K562 (cell line): ENCODE data around the gene C3orf70. TPM values are rescaled to one million over a fixed set of nuclear protein-coding genes. Genes with fewer than 3 reads are reported as not detected.

Experiments
- ATAC-seq: fragments of 200-7000 bp; cut with Tn5 transposase; 3 replicates; pipeline ENCODE4 v1.9.1; 2020; ENCODE audit warnings: moderate library complexity
- BruUV-seq: library from RNA; stranded (reverse); fragments of 400-500 nt; replicated peaks from 2 replicates; lab custom pipeline; 2021; lab: Mats Ljungman, UMichigan
- CTCF ChIA-PET: fragments of 300-600 bp; formaldehyde crosslinking; extraction: SDS; loops from one replicate; lab custom pipeline; 2021; ENCODE audit warnings: low intra/inter-chr PET ratio; lab: Yijun Ruan, JAX
- POLR2A ChIA-PET: fragments of 300-600, 350-650 bp; sonication (Branson Sonifier 250); formaldehyde crosslinking; extraction: SDS; loops from one replicate; lab custom pipeline; 2021; ENCODE audit warnings: antibody characterized with exemption, inconsistent platforms; lab: Yijun Ruan, JAX
- DNase-seq, 4 experiments: peaks; one replicate each; pipeline versions ENCODE4 v3.0.0 to v3.0.0-alpha.2; 2011 to 2018; ENCODE audit warnings: low spot score in 3 of 4, mixed read lengths in 3 of 4; ENCODE audit errors: extremely low read depth in 1 of 4
- FAIRE-seq: peaks from 2 replicates; lab custom pipeline; 2011; peaks lifted over from hg19 to GRCh38; lab: Jason Lieb, UNC
- H2AFZ ChIP-seq: 2 replicates; pipeline ENCODE4 v1.6.0; 2011; ENCODE audit warnings: low read depth, low read length, control low read depth, inconsistent platforms
- H3K27ac ChIP-seq: fragments of 200-600 bp; 3 replicates; pipeline ENCODE4 v1.8.0; 2011; ENCODE audit warnings: low read depth, mild to moderate bottlenecking, control low read depth, inconsistent platforms, low read length, moderate library complexity, mixed read lengths; ENCODE audit errors: extremely low read depth
- H3K27me3 ChIP-seq, 2 experiments: fragments of 300-600 bp in 1 of 2; 2 replicates in 1 of 2; 3 replicates in 1 of 2; pipeline versions ENCODE4 v1.6.0 to v1.8.0; 2011; ENCODE audit warnings: inconsistent platforms in 2 of 2, low read length in 2 of 2, mild to moderate bottlenecking in 1 of 2, mixed read lengths in 1 of 2, moderate library complexity in 1 of 2; ENCODE audit not compliant: control insufficient read depth in 2 of 2, insufficient read depth in 2 of 2
- H3K36me3 ChIP-seq: fragments of 300-600 bp; 3 replicates; pipeline ENCODE4 v1.8.0; 2011; ENCODE audit warnings: mild to moderate bottlenecking, low read length, inconsistent platforms; ENCODE audit not compliant: control insufficient read depth, insufficient read depth
- H3K4me1 ChIP-seq, 2 experiments: fragments of 200-600 bp in 1 of 2; replicated peaks in 1 of 2; 2 replicates in 1 of 2; 3 replicates in 1 of 2; pipeline versions ENCODE4 v1.5.1 to v1.8.0; 2011; ENCODE audit warnings: inconsistent platforms in 2 of 2, low read length in 2 of 2, mild to moderate bottlenecking in 1 of 2, mixed read lengths in 1 of 2, moderate library complexity in 1 of 2; ENCODE audit not compliant: control insufficient read depth in 2 of 2, insufficient read depth in 2 of 2
- H3K4me2 ChIP-seq: 2 replicates; pipeline ENCODE4 v1.6.1; 2011; ENCODE audit warnings: low read length, control low read depth, inconsistent platforms, mixed read lengths; ENCODE audit not compliant: insufficient read depth
- H3K4me3 ChIP-seq: fragments of 200-600 bp; sonication (generic), shearing (Covaris generic); 2 replicates; pipeline ENCODE4 v1.5.1; 2016; ENCODE audit warnings: control low read depth, inconsistent platforms
- H3K79me2 ChIP-seq: fragments of 200-600 bp; 3 replicates; pipeline ENCODE4 v1.8.0; 2011; ENCODE audit warnings: low read length, inconsistent platforms; ENCODE audit not compliant: control insufficient read depth, insufficient read depth
- H3K9ac ChIP-seq, 2 experiments: 2 replicates each; pipeline versions ENCODE4 v1.6.0 to v1.6.1; 2011; ENCODE audit warnings: low read depth in 2 of 2, low read length in 2 of 2, control low read depth in 1 of 2, inconsistent platforms in 1 of 2, mild to moderate bottlenecking in 1 of 2, mixed read lengths in 1 of 2; ENCODE audit not compliant: insufficient read depth in 1 of 2
- H3K9me1 ChIP-seq: one replicate; pipeline ENCODE4 v1.6.0; 2011; ENCODE audit warnings: inconsistent platforms, mild to moderate bottlenecking, low read length, moderate library complexity; ENCODE audit not compliant: control insufficient read depth, insufficient read depth
- H3K9me3 ChIP-seq: replicated peaks from 2 replicates; pipeline ENCODE4 v1.5.1; 2011; ENCODE audit warnings: low read depth, low read length, inconsistent platforms; ENCODE audit not compliant: control insufficient read depth, insufficient read depth
- H4K20me1 ChIP-seq: replicated peaks from 2 replicates; pipeline ENCODE4 v1.6.1; 2011; ENCODE audit warnings: low read length, inconsistent platforms, mixed read lengths; ENCODE audit not compliant: control insufficient read depth, insufficient read depth
- ETS2 ChIP-seq: IDR thresholded peaks from 2 replicates; pipeline ENCODE4 v1.6.1; 2016; ENCODE audit warnings: borderline replicate concordance, missing genetic modification characterization, mild to moderate bottlenecking, moderate library complexity, missing compliant biosample characterization; ENCODE audit not compliant: poor library complexity, severe bottlenecking
- GTF2B ChIP-seq: IDR thresholded peaks from 2 replicates; pipeline ENCODE4 v1.6.1; 2011; ENCODE audit not compliant: insufficient read length; ENCODE audit errors: extremely low read depth
- HSF4 ChIP-seq: fragments of 250-450 bp; sonication (Bioruptor Pico); IDR thresholded peaks from 2 replicates; pipeline ENCODE4 v2.1.2; 2022; ENCODE audit warnings: mild to moderate bottlenecking, moderate library complexity, borderline replicate concordance
- LEF1 ChIP-seq: fragments of 450-650 bp; IDR thresholded peaks from 2 replicates; pipeline ENCODE4 v1.6.1; 2016; ENCODE audit warnings: mild to moderate bottlenecking
- MCM5 ChIP-seq: fragments of 450-650 bp; IDR thresholded peaks from 2 replicates; pipeline ENCODE4 v1.6.1; 2016; ENCODE audit warnings: low read depth
- PHF20 ChIP-seq: fragments of 450-650 bp; IDR thresholded peaks from 2 replicates; pipeline ENCODE4 v1.6.1; 2018; ENCODE audit not compliant: partially characterized antibody
- POLR2AphosphoS5 ChIP-seq: IDR thresholded peaks from 2 replicates; pipeline ENCODE4 v1.6.1; 2011; ENCODE audit warnings: mild to moderate bottlenecking, low read depth, low read length, moderate library complexity; ENCODE audit not compliant: control insufficient read depth, insufficient read depth
- SREBF2 ChIP-seq: sonication (generic); formaldehyde crosslinking; IDR thresholded peaks from 2 replicates; pipeline ENCODE4 v1.4.0; 2020; ENCODE audit warnings: mild to moderate bottlenecking, missing genetic modification reagents
- ZNF143 ChIP-seq: sonication (generic); formaldehyde crosslinking; IDR thresholded peaks from 2 replicates; pipeline ENCODE4 v1.9.0; 2022; ENCODE audit warnings: mild to moderate bottlenecking, missing genetic modification reagents
- ZNF282 ChIP-seq: sonication (generic); formaldehyde crosslinking; IDR thresholded peaks from 2 replicates; pipeline ENCODE4 v1.8.1; 2023; ENCODE audit warnings: missing genetic modification reagents
- ZNF444 ChIP-seq: fragments of 250-450 bp; sonication (Bioruptor Pico); IDR thresholded peaks from 2 replicates; pipeline ENCODE4 v1.4.0; 2020; ENCODE audit warnings: mild to moderate bottlenecking, moderate library complexity
- WGBS: fragments of 100-300 bp; shearing (Covaris generic); methylation state at CpG from one replicate; pipeline ENCODE4 v1.1.6; 2016; ENCODE audit warnings: low coverage, mixed read lengths; ENCODE audit not compliant: insufficient coverage; ENCODE audit errors: missing lambda C conversion rate; 5-methylcytosine and 5-hydroxymethylcytosine counted together
- in situ Hi-C: fragments of 300-500 bp; cut with MboI; formaldehyde crosslinking; loops from 4 replicates; pipeline ENCODE4 v1.15.0; 2018; ENCODE audit warnings: inconsistent platforms, mixed read lengths
- intact Hi-C: fragments of 100-400 bp; cut with micrococcal nuclease; formaldehyde crosslinking; loops from 2 replicates; pipeline ENCODE4 v1.14.2; 2022
- polyA plus RNA-seq, 8 experiments: library from polyadenylated mRNA; depleted of rRNA in 4 of 8; stranded (reverse) in 5 of 8; unstranded in 3 of 8; fragments of >200 nt; fragmentation: Nextera tagmentation in 2 of 8; fragmentation: Illumina TruSeq in 1 of 8; extraction: Ambion mirVana in 2 of 8; extraction: Trizol in 1 of 8; gene quantifications; 2 replicates each; pipeline versions ENCODE4 v1.2.1 to v1.2.3, GENCODE V29; 2011 to 2014; ENCODE audit warnings: inconsistent platforms in 1 of 8, missing spikeins in 1 of 8
- total RNA-seq, 7 experiments: library from RNA; depleted of rRNA in 6 of 7; stranded (reverse); fragments of >200 nt in 6 of 7; fragmentation: Illumina TruSeq in 2 of 7; extraction: Trizol in 2 of 7; gene quantifications; 2 replicates each; pipeline versions ENCODE4 v1.2.1 to v1.2.3, GENCODE V29; 2011 to 2021; ENCODE audit warnings: low replicate concordance in 1 of 7

Gene C3orf70
- total and polyA plus RNA-seq, 9 of the 15 experiments (the other 6 are each of a cell fraction or from before 2014, with no cell fraction given): 0.01 to 0.04 (median 0.03) TPM; not detected in 6

GRCh38 chr3:185028121-185028520 lies 124.7 kb downstream of the C3orf70 start:
- Histone ChIP-seq H3K79me2 (no peaks in the 10 kb centered on the region), H3K27me3 (no peaks in the 10 kb centered on the region)
- no peak for ATAC-seq
- FAIRE-seq: no peak
- TF ChIP-seq ZNF143 (CRISPR knock-in tag): no peak
- TF ChIP-seq LEF1: no peak
- TF ChIP-seq GTF2B: no peak
- TF ChIP-seq ETS2 (tag): no peak
- TF ChIP-seq MCM5: no peak
- no peak for TF ChIP-seq SREBF2 (CRISPR knock-in tag)
- TF ChIP-seq HSF4: no peak
- TF ChIP-seq ZNF444 (CRISPR knock-in tag): no peak
- no peak for TF ChIP-seq POLR2AphosphoS5
- no peak for TF ChIP-seq PHF20
- TF ChIP-seq ZNF282 (CRISPR knock-in tag): no peak
- TF ChIP-seq, all 486 proteins: peak for 0
- Histone ChIP-seq H3K27ac (no peak overlapping the region), H4K20me1 (no peaks in the 10 kb centered on the region), H3K9ac (no peak overlapping the region), H3K9me3 (no peaks in the 10 kb centered on the region), H3K4me2 (no peak overlapping the region), H3K4me3 (no peak overlapping the region), H3K4me1 (peaks cover 0 to 12% of the 10 kb centered on the region in 2 experiments; a peak in 3 of 5 replicates), H2AFZ (no peak overlapping the region), H3K36me3 (0 out of 3 replicates have a peak, but pooled peaks cover 3% of the 10 kb centered on the region), H3K9me1 (no peaks in the 10 kb centered on the region)
- WGBS: 54% methylated on average over 3 of the region's 3 CpGs
- no TSS peak for BruUV-seq
- intact Hi-C loops: no loop called here
- ChIA-PET POLR2A (no interaction called here), CTCF (no interaction called here)
- in situ Hi-C loops: no loop called here
- DNase-seq: no peak

Other genes with a start within 250 kb of the C3orf70 start
- gene EHHADH, start 101.0 kb upstream of the C3orf70 start, total RNA-seq (2014; rRNA removed): 3.8 and 5.4 TPM in 2 replicates
- 4.4 and 4.7 TPM in 2 replicates for gene EHHADH, start 101.0 kb upstream of the C3orf70 start, total RNA-seq (2014; rRNA removed; fragmentation: Illumina TruSeq; extraction: Trizol)
- gene EHHADH, start 101.0 kb upstream of the C3orf70 start, total RNA-seq (2015; rRNA removed; fragmentation: Illumina TruSeq; extraction: Trizol): 2.9 and 3.6 TPM in 2 replicates
- gene EHHADH, start 101.0 kb upstream of the C3orf70 start, total RNA-seq (2021): 5.5 and 6.1 TPM in 2 replicates
- gene EHHADH, start 101.0 kb upstream of the C3orf70 start, polyA plus RNA-seq (2011; rRNA removed): 5.9 and 6.4 TPM in 2 replicates
- gene EHHADH, start 101.0 kb upstream of the C3orf70 start, polyA plus RNA-seq (2014; fragmentation: Illumina TruSeq; extraction: Trizol): 4.3 and 4.8 TPM in 2 replicates
- gene EHHADH, start 101.0 kb upstream of the C3orf70 start, polyA plus RNA-seq (2014; fragmentation: Nextera tagmentation; extraction: Ambion mirVana): 1 to 10 TPM; 4.1 to 5.5 TPM
- 4.9 and 6.1 TPM in 2 replicates for gene EHHADH, start 101.0 kb upstream of the C3orf70 start, polyA plus RNA-seq (2014; rRNA removed)
- not detected in 2 replicates for gene MAP3K13, start 210.1 kb upstream of the C3orf70 start, total RNA-seq (2014; rRNA removed)
- gene MAP3K13, start 210.1 kb upstream of the C3orf70 start, total RNA-seq (2014; rRNA removed; fragmentation: Illumina TruSeq; extraction: Trizol): 0.03 and 0.15 TPM in 2 replicates
- 0.04 TPM in 1 of 2 replicates, not detected in the other for gene MAP3K13, start 210.1 kb upstream of the C3orf70 start, total RNA-seq (2015; rRNA removed; fragmentation: Illumina TruSeq; extraction: Trizol)
- 0.20 and 0.98 TPM in 2 replicates for gene MAP3K13, start 210.1 kb upstream of the C3orf70 start, total RNA-seq (2021)
- gene MAP3K13, start 210.1 kb upstream of the C3orf70 start, polyA plus RNA-seq (2011; rRNA removed): 0.14 and 0.32 TPM in 2 replicates
- gene MAP3K13, start 210.1 kb upstream of the C3orf70 start, polyA plus RNA-seq (2014; fragmentation: Illumina TruSeq; extraction: Trizol): 0.13 TPM in 1 of 2 replicates, not detected in the other
- gene MAP3K13, start 210.1 kb upstream of the C3orf70 start, polyA plus RNA-seq (2014; fragmentation: Nextera tagmentation; extraction: Ambion mirVana): under 1 TPM; 0.13 to 0.20 TPM
- gene MAP3K13, start 210.1 kb upstream of the C3orf70 start, polyA plus RNA-seq (2014; rRNA removed): not detected in 2 replicates